ENCODE results near the gene TEX44. TPM values are rescaled to one million over a fixed set of nuclear protein-coding genes. Genes with fewer than 3 reads are reported as not detected.

Gene TEX44
- not detected for total RNA-seq

- intact Hi-C loops (cut with DNase I; ENCODE audit: low total_unique reads): loop anchor here (10.0 kb wide), 1 partner anchor 58 kb away; the partner anchor contains the start of gene NMUR1
- H3K4me1 ChIP-seq: peaks cover 0 to 6% of the 10 kb centered on the region in 2 donors
- TF ChIP-seq POLR2A (IDR thresholded peaks at IDR 0.05) (no peak), CTCF (IDR thresholded peaks at IDR 0.05) (no peak)
- no peaks in the 10 kb centered on the region for H3K9me3 ChIP-seq
- no peak within 1 kb of the TSS for H3K4me3 ChIP-seq
- DNase-seq: no peak
- no peak within 1 kb of the TSS for H3K27ac ChIP-seq
- H3K36me3 ChIP-seq: no peaks in the 10 kb centered on the region
- no peaks in the 10 kb centered on the region for H3K27me3 ChIP-seq
Observed at GRCh38 chr2:231592636-231593145, at the start of gene TEX44. Gene TEX44, plus strand, starts transcription at chr2:231592864. Its CDS starts 88 bp downstream, at chr2:231592952.

GRCh38 chr2:231545105-231545902 lies 47.4 kb upstream of the TEX44 start:
- intact Hi-C loops (cut with DNase I; ENCODE audit: low total_unique reads): no loop called here
- TF ChIP-seq CTCF (IDR thresholded peaks at IDR 0.05): no peak
- TF ChIP-seq POLR2A (IDR thresholded peaks at IDR 0.05): no peak
- Histone ChIP-seq H3K27ac (no peak overlapping the region), H3K9me3 (peaks cover 0 to 13% of the 10 kb centered on the region in 2 donors), H3K36me3 (no peaks in the 10 kb centered on the region), H3K4me3 (no peak overlapping the region), H3K27me3 (no peaks in the 10 kb centered on the region), H3K4me1 (no peaks in the 10 kb centered on the region)
- DNase-seq: no peak

GRCh38 chr2:231546014-231546715 lies 46.5 kb upstream of the TEX44 start:
- Histone ChIP-seq H3K9me3 (peaks cover 0 to 13% of the 10 kb centered on the region in 2 donors), H3K27me3 (no peaks in the 10 kb centered on the region), H3K36me3 (no peaks in the 10 kb centered on the region), H3K4me3 (no peak overlapping the region), H3K4me1 (no peaks in the 10 kb centered on the region), H3K27ac (no peak overlapping the region)
- intact Hi-C loops (cut with DNase I; ENCODE audit: low total_unique reads): no loop called here
- DNase-seq: no peak
- no peak for TF ChIP-seq POLR2A (IDR thresholded peaks at IDR 0.05)
- no peak for TF ChIP-seq CTCF (IDR thresholded peaks at IDR 0.05)

- Histone ChIP-seq H3K27me3 (no peaks in the 10 kb centered on the region), H3K9me3 (peaks cover 0 to 9% of the 10 kb centered on the region in 2 donors), H3K36me3 (no peaks in the 10 kb centered on the region), H3K4me3 (no peak overlapping the region), H3K4me1 (no peaks in the 10 kb centered on the region), H3K27ac (no peak overlapping the region)
- TF ChIP-seq POLR2A (IDR thresholded peaks at IDR 0.05) (no peak), CTCF (IDR thresholded peaks at IDR 0.05) (no peak)
- no peak for DNase-seq
- intact Hi-C loops (cut with DNase I; ENCODE audit: low total_unique reads): no loop called here
Observed at GRCh38 chr2:231547315-231548110, 45.2 kb upstream of the TEX44 start.
